PC-3 (cell line): Measurements from ENCODE around the gene FBXL13. TPM values are rescaled to one million over a fixed set of nuclear protein-coding genes. Genes with fewer than 3 reads are reported as not detected.

ENCODE experiments used
- ATAC-seq: fragments of 200-7000 bp; cut with Tn5 transposase; 2 replicates; pipeline ENCODE4 v1.9.1; 2020; ENCODE audit warnings: mild to moderate bottlenecking, moderate library complexity
- BruUV-seq: library from RNA; stranded (reverse); fragments of 400-500 nt; replicated peaks from 2 replicates; lab custom pipeline; 2021; lab: Mats Ljungman, UMichigan
- CTCF ChIA-PET: fragments of 300-600 bp; sonication (Branson Sonifier 250); formaldehyde crosslinking; loops from one replicate; lab custom pipeline; 2022; ENCODE audit warnings: antibody characterized with exemption; lab: Charles Lee
- POLR2A ChIA-PET: fragments of 300-600 bp; sonication (Branson Sonifier 250); formaldehyde crosslinking; loops from one replicate; lab custom pipeline; 2022; ENCODE audit warnings: antibody characterized with exemption; ENCODE audit not compliant: unreplicated experiment; lab: Charles Lee
- DNase-seq: peaks from one replicate; pipeline ENCODE4 v3.0.0-alpha.2; 2015
- H2AFZ ChIP-seq: fragments of 300-600 bp; sonication (generic); 2 replicates; pipeline ENCODE4 v1.6.0; 2016; ENCODE audit warnings: antibody characterized with exemption, low read length
- H3F3A ChIP-seq: fragments of 300-600 bp; sonication (generic); one replicate; pipeline ENCODE4 v1.6.0; 2017; ENCODE audit warnings: antibody characterized with exemption, low read length, control low read depth, mild to moderate bottlenecking; ENCODE audit not compliant: unreplicated experiment
- H3K27ac ChIP-seq: fragments of 300-600 bp; sonication (generic); 2 replicates; pipeline ENCODE4 v1.5.1; 2016; ENCODE audit warnings: mild to moderate bottlenecking, low read length
- H3K27me3 ChIP-seq: fragments of 300-600 bp; sonication (generic); 2 replicates; pipeline ENCODE4 v1.6.1; 2016; ENCODE audit warnings: low read length, mixed read lengths
- H3K36me3 ChIP-seq: fragments of 300-600 bp; sonication (generic); 2 replicates; pipeline ENCODE4 v1.6.1; 2016; ENCODE audit warnings: low read depth, mixed run types, low read length, mixed read lengths
- H3K4me1 ChIP-seq: fragments of 300-600 bp; sonication (generic); 2 replicates; pipeline ENCODE4 v1.5.1; 2016; ENCODE audit warnings: low read length; ENCODE audit not compliant: insufficient read depth
- H3K4me2 ChIP-seq: fragments of 300-600 bp; sonication (generic); 2 replicates; pipeline ENCODE4 v1.6.0; 2016; ENCODE audit warnings: low read length
- H3K4me3 ChIP-seq: fragments of 300-600 bp; sonication (generic); 2 replicates; pipeline ENCODE4 v1.5.1; 2016; ENCODE audit warnings: mild to moderate bottlenecking, low read length, mixed read lengths
- H3K79me2 ChIP-seq: fragments of 300-600 bp; sonication (generic); 2 replicates; pipeline ENCODE4 v1.6.1; 2017; ENCODE audit warnings: low read length, mixed read lengths
- H3K9ac ChIP-seq: fragments of 300-600 bp; sonication (generic); 2 replicates; pipeline ENCODE4 v1.6.0; 2016; ENCODE audit warnings: mild to moderate bottlenecking, low read length
- H3K9me2 ChIP-seq: fragments of 300-600 bp; sonication (generic); replicated peaks from 2 replicates; pipeline ENCODE4 v1.6.1; 2016; ENCODE audit warnings: mixed run types, low read length, mixed read lengths
- H3K9me3 ChIP-seq: fragments of 300-600 bp; sonication (generic); 2 replicates; pipeline ENCODE4 v1.6.1; 2016; ENCODE audit warnings: low read length, mixed read lengths
- H4K20me1 ChIP-seq: fragments of 300-600 bp; sonication (generic); 2 replicates; pipeline ENCODE4 v1.6.1; 2016; ENCODE audit warnings: low read length, mixed read lengths
- EZH2 ChIP-seq: fragments of 300-600 bp; sonication (generic); IDR thresholded peaks from one replicate; pipeline ENCODE4 v1.6.1; 2017; ENCODE audit warnings: antibody characterized with exemption, mild to moderate bottlenecking, low read length; ENCODE audit not compliant: unreplicated experiment
- EZH2phosphoT487 ChIP-seq: fragments of 300-600 bp; sonication (generic); IDR thresholded peaks from 2 replicates; pipeline ENCODE4 v1.6.1; 2018; ENCODE audit warnings: mild to moderate bottlenecking, antibody characterized with exemption, low read length, borderline replicate concordance
- intact Hi-C: fragments of 100-400 bp; cut with micrococcal nuclease; formaldehyde crosslinking; loops from 2 replicates; pipeline ENCODE4 v1.9.0; 2023
- total RNA-seq: library from RNA; depleted of rRNA; stranded (reverse); fragments of >200 nt; gene quantifications from 2 replicates; pipeline ENCODE4 v1.2.3, GENCODE V29; 2014
- TF ChIP-seq, protein P1 (sequence below): fragments of 300-600 bp; sonication (generic); conservative IDR thresholded peaks from 2 replicates; pipeline ENCODE4 v1.5.1; 2017; ENCODE audit warnings: antibody characterized with exemption, low read depth, mild to moderate bottlenecking, low read length

Gene FBXL13
- total RNA-seq, 1 experiment from 2014 or later, result 1.1 TPM

DNA sequence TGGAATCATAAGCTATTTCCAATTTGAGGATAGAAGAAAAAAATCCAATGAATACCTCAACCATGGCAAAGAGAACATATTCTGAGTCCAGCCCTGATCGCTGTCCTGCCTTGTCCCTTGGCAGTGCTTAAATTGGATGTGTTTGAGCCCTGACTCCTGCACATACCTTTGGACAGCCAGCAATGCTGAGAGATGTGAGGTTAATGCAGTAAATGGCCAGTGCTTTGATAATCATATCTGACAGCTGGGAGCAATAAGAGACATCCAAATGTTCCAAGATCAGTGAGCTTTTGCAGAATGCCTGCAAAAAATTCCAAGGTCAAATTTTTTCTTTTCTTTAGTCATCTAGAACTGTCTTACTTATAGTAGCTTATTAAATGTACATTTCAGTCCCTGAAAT, 241.9 kb downstream of the FBXL13 start:
- intact Hi-C loops, result no loop called here
- DNase-seq (no peak), ATAC-seq (no peak)
- Histone ChIP-seq H3F3A (no peaks in the 10 kb centered on the region), H3K4me3 (no peak overlapping the region), H3K36me3 (no peaks in the 10 kb centered on the region), H3K27me3 (no peaks in the 10 kb centered on the region), H3K4me1 (peaks cover 31% of the 10 kb centered on the region), H3K9ac (no peak overlapping the region), H3K9me2 (no peaks in the 10 kb centered on the region), H3K79me2 (no peaks in the 10 kb centered on the region), H2AFZ (no peak overlapping the region), H3K9me3 (no peaks in the 10 kb centered on the region), H3K4me2 (no peak overlapping the region), H4K20me1 (no peaks in the 10 kb centered on the region), H3K27ac (no peak overlapping the region)
- no TSS peak for BruUV-seq
- ChIA-PET CTCF (no interaction called here), POLR2A (no interaction called here)
- TF ChIP-seq, protein P1, sequence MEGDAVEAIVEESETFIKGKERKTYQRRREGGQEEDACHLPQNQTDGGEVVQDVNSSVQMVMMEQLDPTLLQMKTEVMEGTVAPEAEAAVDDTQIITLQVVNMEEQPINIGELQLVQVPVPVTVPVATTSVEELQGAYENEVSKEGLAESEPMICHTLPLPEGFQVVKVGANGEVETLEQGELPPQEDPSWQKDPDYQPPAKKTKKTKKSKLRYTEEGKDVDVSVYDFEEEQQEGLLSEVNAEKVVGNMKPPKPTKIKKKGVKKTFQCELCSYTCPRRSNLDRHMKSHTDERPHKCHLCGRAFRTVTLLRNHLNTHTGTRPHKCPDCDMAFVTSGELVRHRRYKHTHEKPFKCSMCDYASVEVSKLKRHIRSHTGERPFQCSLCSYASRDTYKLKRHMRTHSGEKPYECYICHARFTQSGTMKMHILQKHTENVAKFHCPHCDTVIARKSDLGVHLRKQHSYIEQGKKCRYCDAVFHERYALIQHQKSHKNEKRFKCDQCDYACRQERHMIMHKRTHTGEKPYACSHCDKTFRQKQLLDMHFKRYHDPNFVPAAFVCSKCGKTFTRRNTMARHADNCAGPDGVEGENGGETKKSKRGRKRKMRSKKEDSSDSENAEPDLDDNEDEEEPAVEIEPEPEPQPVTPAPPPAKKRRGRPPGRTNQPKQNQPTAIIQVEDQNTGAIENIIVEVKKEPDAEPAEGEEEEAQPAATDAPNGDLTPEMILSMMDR, result no peak
- TF ChIP-seq EZH2phosphoT487 (no peak), EZH2 (no peak)

DNA sequence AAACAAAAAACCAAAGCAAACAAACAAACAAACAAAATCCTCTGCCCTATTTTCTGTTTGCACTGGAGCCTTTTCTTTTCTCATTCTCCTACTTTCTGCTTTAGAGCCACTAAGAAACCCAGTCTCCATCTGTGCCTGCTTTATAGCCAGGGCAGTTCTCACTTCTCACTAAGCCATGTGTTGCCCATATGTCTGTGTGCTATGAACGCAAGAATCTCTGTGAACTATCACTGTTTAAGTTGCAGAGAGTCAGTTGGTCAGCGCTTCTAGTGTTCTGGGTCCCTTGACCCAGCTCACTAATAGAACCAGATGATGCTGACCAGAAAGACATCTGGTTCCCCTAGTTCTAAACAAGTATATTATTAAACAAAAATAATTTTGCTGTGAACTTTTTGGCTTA, 244.4 kb downstream of the FBXL13 start:
- no peaks in the 10 kb centered on the region for H3K9me3 ChIP-seq
- H3K79me2 ChIP-seq, result no peaks in the 10 kb centered on the region
- intact Hi-C loops, result no loop called here
- H3K36me3 ChIP-seq, result no peaks in the 10 kb centered on the region
- CTCF ChIA-PET, result no interaction called here
- H3K27me3 ChIP-seq, result no peaks in the 10 kb centered on the region
- no peaks in the 10 kb centered on the region for H3K9me2 ChIP-seq
- POLR2A ChIA-PET, result no interaction called here
- no peak overlapping the region for H3K4me3 ChIP-seq
- H3K9ac ChIP-seq, result no peak overlapping the region
- no peak overlapping the region for H3K27ac ChIP-seq
- ATAC-seq (no peak), DNase-seq (no peak)
- TF ChIP-seq EZH2 (no peak), EZH2phosphoT487 (no peak)
- TF ChIP-seq, protein P1, result no peak
- no peaks in the 10 kb centered on the region for H4K20me1 ChIP-seq
- H2AFZ ChIP-seq, result no peak overlapping the region
- H3K4me2 ChIP-seq, result no peak overlapping the region
- peaks cover 9% of the 10 kb centered on the region for H3K4me1 ChIP-seq
- H3F3A ChIP-seq, result no peaks in the 10 kb centered on the region
- BruUV-seq, result no TSS peak

DNA sequence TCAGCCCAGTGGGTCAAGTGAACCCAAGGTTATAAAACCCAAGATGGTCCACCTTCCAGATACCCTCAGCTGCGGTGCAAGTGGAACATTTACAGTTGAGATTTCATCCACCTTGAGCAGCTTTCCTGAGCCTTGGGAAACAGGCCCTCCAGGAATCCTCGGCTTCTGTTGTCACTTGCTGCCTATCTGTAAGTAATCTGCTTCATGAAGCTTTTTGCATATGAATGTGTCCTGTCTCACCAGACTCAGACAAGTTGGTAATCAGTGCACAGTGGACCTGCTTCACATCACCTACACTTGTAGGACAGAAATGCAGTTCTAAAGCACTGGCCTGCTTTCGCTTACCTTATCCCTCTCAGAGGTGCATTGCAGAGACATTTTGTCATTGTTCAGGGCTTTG, 245.5 kb downstream of the FBXL13 start:
- no peaks in the 10 kb centered on the region for H3F3A ChIP-seq
- CTCF ChIA-PET, result no interaction called here

More for the DNA sequence above, 245.5 kb downstream of the FBXL13 start:
- intact Hi-C loops, result no loop called here
- H3K4me3 ChIP-seq, result no peak overlapping the region
- H3K4me2 ChIP-seq, result no peak overlapping the region
- no peaks in the 10 kb centered on the region for H3K9me2 ChIP-seq
- H3K79me2 ChIP-seq, result no peaks in the 10 kb centered on the region
- H2AFZ ChIP-seq, result no peak overlapping the region
- no peaks in the 10 kb centered on the region for H3K4me1 ChIP-seq
- DNase-seq (no peak), ATAC-seq (no peak)
- no peaks in the 10 kb centered on the region for H3K9me3 ChIP-seq
- TF ChIP-seq EZH2phosphoT487 (no peak), EZH2 (no peak)
- TF ChIP-seq, protein P1, result no peak
- H3K36me3 ChIP-seq, result no peaks in the 10 kb centered on the region
- no peaks in the 10 kb centered on the region for H3K27me3 ChIP-seq
- POLR2A ChIA-PET, result no interaction called here
- H3K9ac ChIP-seq, result no peak overlapping the region
- no peaks in the 10 kb centered on the region for H4K20me1 ChIP-seq
- no peak overlapping the region for H3K27ac ChIP-seq
- no TSS peak for BruUV-seq
